Mesodermal cell (in vitro differentiated cells): Measurements from ENCODE around the gene CEP164.

Experiments
- H3K27ac ChIP-seq: 2 replicates; pipeline ENCODE4 v1.7.0; 2013; ENCODE audit warnings: mild to moderate bottlenecking, low read depth, low read length, moderate library complexity; ENCODE audit not compliant: severe bottlenecking
- H3K36me3 ChIP-seq: 2 replicates; pipeline ENCODE4 v1.7.1; 2013; ENCODE audit warnings: mild to moderate bottlenecking, low read length, moderate library complexity; ENCODE audit not compliant: control insufficient read depth, insufficient read depth
- H3K4me1 ChIP-seq: one replicate; pipeline ENCODE4 v1.7.1; 2013; ENCODE audit warnings: mild to moderate bottlenecking, low read length; ENCODE audit not compliant: insufficient read depth, control insufficient read depth, poor library complexity, severe bottlenecking
- H3K4me3 ChIP-seq: 2 replicates; pipeline ENCODE4 v1.7.0; 2013; ENCODE audit warnings: low read length, control low read depth, mild to moderate bottlenecking; ENCODE audit not compliant: insufficient read depth, poor library complexity, severe bottlenecking; ENCODE audit errors: extremely low read depth
- H3K9me3 ChIP-seq: 2 replicates; pipeline ENCODE4 v1.7.1; 2013; ENCODE audit warnings: mild to moderate bottlenecking, low read length, moderate library complexity; ENCODE audit not compliant: control insufficient read depth
- WGBS, 2 experiments: methylation state at CpG; one replicate each; pipeline ENCODE4 v1.1.5; 2013; ENCODE audit warnings: missing lambda C conversion rate in 2 of 2; ENCODE audit not compliant: insufficient coverage in 2 of 2; 5-methylcytosine and 5-hydroxymethylcytosine counted together

CEP164 gene

DNA sequence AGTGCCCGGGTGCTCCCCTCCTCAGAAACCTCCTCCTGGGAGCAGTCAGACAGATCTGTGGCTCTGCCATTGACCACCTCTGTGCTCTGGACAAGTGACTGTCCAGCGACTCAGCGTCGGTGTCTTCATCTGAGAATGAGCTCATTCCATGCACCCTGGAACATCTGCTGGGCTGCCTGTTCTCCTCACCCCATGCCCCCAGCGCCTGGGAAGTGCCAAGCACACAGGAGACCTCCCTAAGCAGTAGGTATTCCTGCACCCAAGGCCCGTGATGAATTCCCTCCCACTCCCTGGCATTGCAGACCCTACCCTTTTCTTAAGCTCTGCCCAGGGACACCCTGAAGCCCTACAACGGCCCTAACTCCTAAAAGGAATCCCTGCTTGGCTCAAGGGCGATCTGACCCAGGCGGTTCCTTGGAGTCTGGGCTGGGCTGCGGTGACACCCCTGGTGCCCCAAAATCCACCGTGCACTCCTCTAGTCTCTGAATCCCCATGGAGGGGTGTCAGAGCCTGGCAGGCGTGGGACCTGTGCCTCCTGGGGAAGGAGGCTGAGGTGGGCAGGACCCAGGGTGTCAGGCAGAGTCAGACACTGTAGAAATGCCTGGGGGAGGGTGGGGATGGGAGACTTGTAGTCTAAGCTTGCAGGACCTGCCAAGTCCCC, 92.0 kb downstream of the CEP164 start:
- H3K9me3 ChIP-seq, result no peaks in the 10 kb centered on the region
- H3K4me3 ChIP-seq, result no peak overlapping the region
- H3K4me1 ChIP-seq, result peaks cover 5% of the 10 kb centered on the region
- no peaks in the 10 kb centered on the region for H3K36me3 ChIP-seq
- no peak overlapping the region for H3K27ac ChIP-seq
- 85 to 86% methylated on average over 10 to 11 of the region's 12 CpGs for WGBS, 2 experiments

DNA sequence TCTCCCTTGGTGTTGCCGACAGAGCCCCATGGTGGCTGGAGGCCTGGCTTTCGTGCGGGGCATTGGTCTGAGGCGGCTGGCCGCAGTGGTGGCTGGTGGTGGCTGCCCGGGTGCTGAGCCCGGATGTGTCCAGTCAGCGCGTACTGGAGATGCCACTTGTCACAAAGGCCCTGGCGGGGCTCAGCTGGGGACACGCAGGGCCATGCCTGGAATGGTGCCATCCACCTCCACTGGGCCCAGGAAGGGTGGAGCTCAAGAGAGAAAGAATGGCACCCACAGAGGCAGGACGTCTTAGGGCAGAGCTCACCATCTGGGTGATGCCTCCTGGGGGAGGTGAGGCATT, 92.5 kb downstream of the CEP164 start:
- WGBS, 2 experiments, result 99 to 100% methylated on average over 11 to 12 of the region's 12 CpGs
- Histone ChIP-seq H3K9me3 (no peaks in the 10 kb centered on the region), H3K27ac (no peak overlapping the region), H3K36me3 (no peaks in the 10 kb centered on the region), H3K4me1 (peaks cover 5% of the 10 kb centered on the region), H3K4me3 (no peak overlapping the region)

DNA sequence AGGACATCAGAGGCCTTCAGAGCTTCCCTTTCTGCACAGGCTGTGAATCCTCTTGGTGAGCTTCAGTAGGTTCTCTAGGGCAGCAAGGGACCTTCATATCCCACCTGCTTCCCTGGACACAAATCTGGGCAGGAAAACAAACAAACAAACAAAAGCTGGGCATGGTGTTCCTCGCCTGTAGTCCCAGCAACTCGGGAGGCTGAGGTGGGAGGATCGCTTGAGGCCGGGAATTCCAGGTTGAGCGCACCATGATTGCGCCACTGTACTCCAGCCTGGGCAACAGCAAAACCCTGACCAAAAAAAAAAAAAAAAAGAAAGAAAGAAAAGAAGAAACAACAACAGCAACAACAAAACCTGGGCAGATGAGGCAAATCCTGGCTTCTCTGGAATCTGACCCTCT, 92.9 kb downstream of the CEP164 start:
- peaks cover 5% of the 10 kb centered on the region for H3K4me1 ChIP-seq
- WGBS, 2 experiments, result 97% methylated on average over 4 of the region's 6 CpGs

DNA sequence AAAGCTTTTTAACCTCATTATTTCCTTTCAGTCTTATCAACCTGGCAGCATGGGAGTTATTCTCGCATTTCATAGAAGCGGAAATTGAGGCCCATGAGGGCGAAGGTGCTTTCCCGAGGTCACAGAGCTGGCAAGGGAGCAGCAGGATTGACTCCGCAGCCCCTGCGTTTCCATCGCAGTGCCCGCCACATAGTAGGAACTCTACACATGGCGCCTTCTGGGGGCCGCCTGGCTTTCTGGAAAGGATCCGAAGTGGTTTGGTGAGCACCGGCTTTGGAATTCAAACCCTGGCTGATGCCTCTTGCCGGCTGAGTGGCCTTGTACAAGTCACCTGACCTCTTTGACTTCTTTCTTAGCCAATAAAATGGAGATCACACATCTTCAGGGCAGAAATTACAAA, 93.4 kb downstream of the CEP164 start:
- WGBS, 2 experiments, result 87% methylated on average over 13 of the region's 13 CpGs
- H3K27ac ChIP-seq, result no peak overlapping the region

More for the DNA sequence above, 92.9 kb downstream of the CEP164 start:
- Histone ChIP-seq H3K4me3 (no peak overlapping the region), H3K27ac (no peak overlapping the region), H3K9me3 (no peaks in the 10 kb centered on the region), H3K36me3 (no peaks in the 10 kb centered on the region)

DNA sequence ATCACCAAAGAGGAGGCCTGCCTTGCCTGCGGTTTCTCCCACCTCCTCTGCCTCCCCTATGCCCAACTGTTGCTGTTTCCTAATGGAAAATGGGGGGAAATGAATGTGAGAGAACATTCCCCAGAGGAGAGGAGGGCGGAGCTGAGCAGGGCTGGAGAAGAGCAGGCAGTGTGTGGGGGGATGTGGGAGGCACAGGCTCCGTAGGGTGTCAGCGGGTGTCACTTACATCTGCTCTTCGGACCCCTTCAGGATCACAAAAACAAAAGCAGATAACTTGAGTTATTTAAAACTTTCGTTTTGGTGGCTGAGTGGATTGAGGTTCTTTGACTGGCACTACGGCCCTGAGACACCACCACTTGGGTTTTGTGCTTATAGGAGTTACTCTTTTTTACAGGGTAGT, 93.8 kb downstream of the CEP164 start:
- WGBS, 2 experiments, result 91 to 93% methylated on average over 3 to 4 of the region's 7 CpGs
- no peak overlapping the region for H3K4me3 ChIP-seq
- H3K36me3 ChIP-seq, result no peaks in the 10 kb centered on the region
- H3K4me1 ChIP-seq, result peaks cover 5% of the 10 kb centered on the region
- H3K9me3 ChIP-seq, result no peaks in the 10 kb centered on the region
- no peak overlapping the region for H3K27ac ChIP-seq

More for the DNA sequence above, 93.4 kb downstream of the CEP164 start:
- H3K4me3 ChIP-seq, result no peak overlapping the region
- H3K4me1 ChIP-seq, result peaks cover 5% of the 10 kb centered on the region
- no peaks in the 10 kb centered on the region for H3K36me3 ChIP-seq
- no peaks in the 10 kb centered on the region for H3K9me3 ChIP-seq

DNA sequence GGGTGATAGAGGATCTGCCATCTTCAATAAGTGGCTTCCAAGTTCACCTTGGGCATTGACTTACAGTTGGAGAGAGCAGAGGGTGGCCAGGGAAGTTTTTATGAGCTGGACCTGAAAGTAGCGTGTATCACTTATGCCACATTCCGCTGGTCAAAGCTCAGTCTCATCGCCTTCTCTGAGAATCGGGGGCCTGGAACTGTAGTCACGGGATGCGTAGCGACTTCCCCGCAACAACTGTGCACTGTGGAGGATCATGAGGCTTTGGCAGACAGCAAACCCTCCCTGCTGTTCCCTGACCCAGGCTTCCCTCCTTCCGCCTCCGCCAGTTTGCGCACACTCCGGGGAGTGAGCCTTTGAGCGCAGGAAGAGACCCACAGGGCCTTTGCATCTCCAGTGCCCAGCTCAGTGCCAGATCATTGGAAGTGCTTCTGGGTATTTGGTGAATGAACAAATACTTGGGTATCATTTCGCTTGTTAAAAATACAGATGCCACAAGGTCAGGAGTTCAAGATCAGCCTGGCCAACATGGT, 95.5 kb downstream of the CEP164 start:
- no peak overlapping the region for H3K4me3 ChIP-seq
- H3K4me1 ChIP-seq, result peaks cover 5% of the 10 kb centered on the region
- no peaks in the 10 kb centered on the region for H3K36me3 ChIP-seq
- H3K27ac ChIP-seq, result no peak overlapping the region
- H3K9me3 ChIP-seq, result no peaks in the 10 kb centered on the region
- WGBS, 2 experiments, result 86% methylated on average over 12 of the region's 14 CpGs

DNA sequence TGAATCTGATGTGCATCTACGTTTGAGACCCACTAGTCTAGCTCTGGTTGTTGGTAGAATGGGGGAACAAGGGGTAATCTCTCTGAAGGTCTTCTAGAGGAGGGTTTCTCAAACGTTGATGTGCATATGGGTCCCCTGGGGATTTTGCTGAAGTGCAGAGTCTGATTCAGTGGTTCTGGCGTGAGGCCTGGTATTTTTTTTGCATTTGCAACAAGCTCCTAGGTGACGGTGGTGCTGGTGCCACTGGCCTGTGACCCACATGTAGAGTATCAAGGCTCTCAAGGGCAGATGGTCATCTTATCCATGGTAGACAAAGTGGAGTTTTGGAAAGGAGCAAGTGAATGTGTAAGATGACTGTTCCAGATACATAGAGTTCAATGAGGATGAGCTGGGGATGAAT, 97.1 kb downstream of the CEP164 start:
- Histone ChIP-seq H3K9me3 (no peaks in the 10 kb centered on the region), H3K27ac (no peak overlapping the region), H3K4me1 (no peaks in the 10 kb centered on the region), H3K4me3 (no peak overlapping the region), H3K36me3 (no peaks in the 10 kb centered on the region)
- WGBS, 2 experiments, result 68 to 80% methylated on average over 3 to 4 of the region's 4 CpGs

DNA sequence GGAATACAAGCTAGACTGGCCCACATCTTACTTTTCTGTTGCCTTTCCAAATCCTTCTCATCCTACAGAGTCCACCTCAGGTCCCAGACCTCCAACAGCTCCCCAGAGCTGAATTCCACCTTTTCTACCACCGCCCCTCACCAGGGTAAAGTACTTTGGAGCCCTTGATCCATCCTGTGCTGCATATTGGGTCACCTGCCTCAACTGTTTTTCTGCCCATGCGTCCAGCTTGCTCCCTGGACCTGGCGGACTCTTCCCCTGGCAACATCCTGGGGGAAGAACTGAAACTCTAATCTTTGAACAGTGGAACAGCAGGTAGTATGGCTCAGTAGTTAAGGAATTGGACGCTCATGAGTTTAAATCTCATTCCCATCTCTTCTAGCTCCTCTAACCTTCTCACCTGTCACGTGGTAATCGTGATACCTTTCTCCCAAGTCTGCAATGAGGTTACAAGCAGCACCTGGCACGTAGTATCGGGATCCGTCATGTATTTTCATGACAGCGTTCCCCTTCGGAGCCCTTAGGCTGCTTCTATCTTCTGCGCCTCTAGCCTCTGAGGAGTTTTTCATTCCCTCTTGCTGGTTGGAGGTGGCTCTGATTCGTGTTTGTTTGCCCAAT, 98.1 kb downstream of the CEP164 start:
- Histone ChIP-seq H3K9me3 (no peaks in the 10 kb centered on the region), H3K27ac (no peak overlapping the region), H3K36me3 (no peaks in the 10 kb centered on the region), H3K4me3 (no peak overlapping the region), H3K4me1 (no peaks in the 10 kb centered on the region)
- WGBS, 2 experiments, result 62% methylated on average over 10 to 11 of the region's 13 CpGs

DNA sequence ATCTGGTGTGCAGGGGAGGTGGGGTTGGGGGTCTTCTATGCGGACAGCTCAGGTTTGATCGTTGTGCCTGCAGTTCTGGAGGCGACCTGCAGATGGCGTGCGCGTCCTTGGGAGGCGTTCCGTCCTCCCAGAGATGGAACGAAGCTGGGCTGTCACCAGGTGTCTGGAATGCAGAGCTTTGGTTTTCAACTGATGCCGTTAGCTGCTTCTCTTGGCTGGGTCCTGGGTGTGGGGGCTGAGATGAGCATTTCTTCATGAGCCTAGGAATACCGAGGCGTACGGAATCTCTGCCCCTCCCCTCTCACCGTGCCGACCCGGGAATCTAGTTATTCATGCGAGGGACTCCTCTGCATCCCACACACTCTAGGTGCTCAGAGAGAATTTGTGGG, 98.6 kb downstream of the CEP164 start:
- Histone ChIP-seq H3K4me1 (no peaks in the 10 kb centered on the region), H3K4me3 (no peak overlapping the region), H3K27ac (no peak overlapping the region), H3K9me3 (no peaks in the 10 kb centered on the region), H3K36me3 (no peaks in the 10 kb centered on the region)
- 3% methylated on average over 10 of the region's 17 CpGs for WGBS, 2 experiments

DNA sequence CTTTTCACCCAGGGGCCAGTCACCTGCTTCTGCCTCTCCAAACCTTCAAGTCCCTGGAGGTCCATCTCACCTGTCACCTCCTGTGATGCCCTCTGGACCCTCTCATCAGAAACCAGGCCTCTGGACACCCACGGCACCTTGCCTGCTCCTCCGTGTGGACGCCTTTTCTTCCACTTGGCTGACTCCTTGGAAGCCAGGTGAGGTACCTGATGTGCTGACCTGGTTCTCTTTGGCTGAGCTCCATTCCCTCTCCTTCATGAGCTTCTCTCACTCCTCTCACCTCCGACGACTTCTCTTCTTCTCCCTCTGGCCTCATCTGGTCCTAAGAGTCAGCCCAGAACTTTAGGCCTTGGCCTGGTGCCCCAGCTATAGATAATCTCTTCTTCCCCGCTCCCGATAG, 99.3 kb downstream of the CEP164 start:
- H3K4me1 ChIP-seq, result no peaks in the 10 kb centered on the region
- H3K27ac ChIP-seq, result no peak overlapping the region
- H3K4me3 ChIP-seq, result no peak overlapping the region
- H3K36me3 ChIP-seq, result no peaks in the 10 kb centered on the region
- WGBS, 2 experiments, result 94 to 95% methylated on average over 7 of the region's 7 CpGs
- H3K9me3 ChIP-seq, result no peaks in the 10 kb centered on the region

DNA sequence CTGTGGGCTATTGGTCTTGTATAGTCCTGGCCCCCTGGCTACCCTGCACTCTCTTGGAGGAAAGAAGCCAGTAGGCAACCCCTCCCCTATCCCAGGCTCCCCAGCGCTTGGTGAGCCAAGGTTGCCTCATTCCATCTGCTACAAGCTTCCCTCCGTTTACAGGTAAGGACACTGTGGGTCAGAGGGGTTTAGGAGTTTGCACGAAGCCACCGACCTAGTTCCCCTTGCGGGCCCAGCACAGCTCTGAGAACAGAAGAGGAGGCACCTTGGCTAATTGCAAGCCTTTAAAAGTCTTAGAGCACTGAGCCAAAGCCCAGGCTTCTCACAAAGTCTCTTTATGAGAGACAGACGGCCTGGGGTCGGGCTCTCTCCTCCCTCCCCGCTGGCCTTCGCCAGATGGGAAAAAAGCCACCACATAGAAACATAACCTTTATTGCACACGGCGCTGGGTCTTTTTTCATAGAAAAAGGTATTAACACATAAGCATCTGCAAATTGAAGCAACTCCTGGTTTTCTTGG, 99.8 kb downstream of the CEP164 start:
- Histone ChIP-seq H3K9me3 (no peaks in the 10 kb centered on the region), H3K36me3 (no peaks in the 10 kb centered on the region), H3K4me3 (no peak overlapping the region), H3K4me1 (no peaks in the 10 kb centered on the region), H3K27ac (no peak overlapping the region)
- 89 to 93% methylated on average over 3 to 11 of the region's 11 CpGs for WGBS, 2 experiments
